Anterior cingulate cortex (tissue), 58 donors: ENCODE measurements around the gene FBXW11.

Source experiments
- DNase-seq, 58 donors: peaks; one replicate each; lab custom pipeline; 2025; lab: John Stamatoyannopoulos, UW

Gene FBXW11

GRCh38 chr5:172006321-172007174 lies at the start of gene FBXW11:
Gene FBXW11 (minus strand): TSS chr5:172006638. CDS start chr5:172006502, 136 bp downstream.
- peak; percentile 74 to 100 (median 96) for DNase-seq

- DNase-seq, result no peak
Observed at GRCh38 chr5:172055996-172056395, 49.6 kb upstream of the FBXW11 start.

GRCh38 chr5:172055421-172055820 lies 49.0 kb upstream of the FBXW11 start:
- no peak for DNase-seq

GRCh38 chr5:172054611-172055153 lies 48.2 kb upstream of the FBXW11 start:
- DNase-seq, result no peak

GRCh38 chr5:172052450-172053236 lies 46.2 kb upstream of the FBXW11 start:
- DNase-seq, result peak in 16 of 58 donors; percentile 3 to 34 (median 17)

- DNase-seq, result no peak
Observed at GRCh38 chr5:172051643-172052339, 45.4 kb upstream of the FBXW11 start.

GRCh38 chr5:172050080-172050479 lies 43.6 kb upstream of the FBXW11 start:
- no peak for DNase-seq

GRCh38 chr5:172049226-172049796 lies 42.9 kb upstream of the FBXW11 start:
- DNase-seq, result peak in 32 of 58 donors; percentile 7 to 72 (median 37)

- DNase-seq, result no peak
Observed at GRCh38 chr5:172048539-172049101, 42.2 kb upstream of the FBXW11 start.

GRCh38 chr5:172048170-172048422 lies 41.7 kb upstream of the FBXW11 start:
- no peak for DNase-seq

GRCh38 chr5:172046593-172046992 lies 40.2 kb upstream of the FBXW11 start:
- DNase-seq, result no peak

GRCh38 chr5:172045315-172045632 lies 38.8 kb upstream of the FBXW11 start:
- no peak for DNase-seq

GRCh38 chr5:172044631-172045314 lies 38.3 kb upstream of the FBXW11 start:
- no peak for DNase-seq

GRCh38 chr5:172043865-172044264 lies 37.4 kb upstream of the FBXW11 start:
- peak in 3 of 58 donors; percentile 4 to 13 (median 5) for DNase-seq

GRCh38 chr5:172042183-172042582 lies 35.7 kb upstream of the FBXW11 start:
- no peak for DNase-seq

- DNase-seq, result no peak
Observed at GRCh38 chr5:172038167-172038566, 31.7 kb upstream of the FBXW11 start.

- DNase-seq, result no peak
Observed at GRCh38 chr5:172035049-172035448, 28.6 kb upstream of the FBXW11 start.

- no peak for DNase-seq
Observed at GRCh38 chr5:172031894-172032461, 25.5 kb upstream of the FBXW11 start.

GRCh38 chr5:172029876-172030275 lies 23.4 kb upstream of the FBXW11 start:
- no peak for DNase-seq
